Measurements from ENCODE around the gene MINAR2.

DNA sequence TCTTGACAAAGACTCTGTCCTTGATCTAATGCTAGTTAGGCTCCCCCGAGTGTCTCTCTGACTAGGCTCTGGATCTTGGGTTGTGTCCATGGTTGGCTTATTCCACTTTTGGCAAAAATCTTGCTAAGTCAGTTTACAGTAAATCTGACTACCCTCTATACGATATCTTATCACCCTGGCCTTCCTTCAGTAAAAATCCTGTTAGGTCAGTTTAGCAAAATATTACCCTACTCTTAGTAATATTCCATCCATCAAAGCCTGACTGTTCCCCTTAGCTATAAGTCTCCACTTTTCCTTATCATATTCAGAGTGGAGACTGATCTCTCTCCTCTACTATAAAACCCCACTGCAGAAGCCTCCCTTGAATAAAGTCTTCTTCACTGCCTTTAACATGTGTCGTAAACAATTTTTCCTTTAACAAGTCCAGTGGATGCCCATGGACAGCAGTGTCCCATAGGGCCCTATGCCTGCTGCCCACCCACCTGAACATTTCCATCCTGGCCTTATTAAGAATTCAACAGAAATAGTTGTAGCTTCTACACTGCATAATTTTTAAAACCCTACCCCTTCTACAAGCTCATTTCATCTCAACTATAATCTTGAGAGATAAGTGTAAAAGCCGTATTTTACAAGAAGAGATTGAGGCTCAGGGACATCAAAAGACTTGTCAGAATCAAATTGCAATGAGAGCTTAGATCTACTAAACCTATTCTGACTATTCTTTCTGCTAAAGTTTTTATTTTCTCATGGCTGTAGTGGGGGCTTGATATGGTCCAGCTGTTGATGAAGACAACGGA is 22.3 kb downstream of the MINAR2 start:
- TF ChIP-seq, protein P1, sequence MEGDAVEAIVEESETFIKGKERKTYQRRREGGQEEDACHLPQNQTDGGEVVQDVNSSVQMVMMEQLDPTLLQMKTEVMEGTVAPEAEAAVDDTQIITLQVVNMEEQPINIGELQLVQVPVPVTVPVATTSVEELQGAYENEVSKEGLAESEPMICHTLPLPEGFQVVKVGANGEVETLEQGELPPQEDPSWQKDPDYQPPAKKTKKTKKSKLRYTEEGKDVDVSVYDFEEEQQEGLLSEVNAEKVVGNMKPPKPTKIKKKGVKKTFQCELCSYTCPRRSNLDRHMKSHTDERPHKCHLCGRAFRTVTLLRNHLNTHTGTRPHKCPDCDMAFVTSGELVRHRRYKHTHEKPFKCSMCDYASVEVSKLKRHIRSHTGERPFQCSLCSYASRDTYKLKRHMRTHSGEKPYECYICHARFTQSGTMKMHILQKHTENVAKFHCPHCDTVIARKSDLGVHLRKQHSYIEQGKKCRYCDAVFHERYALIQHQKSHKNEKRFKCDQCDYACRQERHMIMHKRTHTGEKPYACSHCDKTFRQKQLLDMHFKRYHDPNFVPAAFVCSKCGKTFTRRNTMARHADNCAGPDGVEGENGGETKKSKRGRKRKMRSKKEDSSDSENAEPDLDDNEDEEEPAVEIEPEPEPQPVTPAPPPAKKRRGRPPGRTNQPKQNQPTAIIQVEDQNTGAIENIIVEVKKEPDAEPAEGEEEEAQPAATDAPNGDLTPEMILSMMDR (IDR thresholded peaks at IDR 0.05): no peak
- TF ChIP-seq POLR2A (IDR thresholded peaks at IDR 0.05) (no peak), POLR2AphosphoS5 (IDR thresholded peaks at IDR 0.05; ENCODE audit: insufficient read depth in 1 of 2, low read depth in 1 of 2) (no peak)

Data from vagina (tissue), 2 donors.